ENCODE measurements around the gene ZNF526.

The ZNF526 gene

GRCh38 chr19:42193706-42194105 is 26.4 kb upstream of the ZNF526 start:
- no peak for DNase-seq (ENCODE audit: insufficient read length, low spot score)
- TF ChIP-seq POLR2A (IDR thresholded peaks at IDR 0.05; ENCODE audit: low read depth, low read length) (no peak), SPI1 (IDR thresholded peaks at IDR 0.05; ENCODE audit: low read depth, low read length) (no peak), POU2F2 (IDR thresholded peaks at IDR 0.05; ENCODE audit: low read depth, low read length) (no peak), TAF1 (IDR thresholded peaks at IDR 0.05; ENCODE audit: low read depth, low read length) (no peak), POLR2AphosphoS5 (IDR thresholded peaks at IDR 0.05; ENCODE audit: low read depth, low read length) (no peak), PAX5 (IDR thresholded peaks at IDR 0.05; ENCODE audit: insufficient read depth, low read length, severe bottlenecking) (no peak)
- FAIRE-seq = no peak

GRCh38 chr19:42196011-42197001 is 23.8 kb upstream of the ZNF526 start:
- no peak for DNase-seq (ENCODE audit: insufficient read length, low spot score)
- no peak for FAIRE-seq
- no peak for TF ChIP-seq SPI1 (IDR thresholded peaks at IDR 0.05; ENCODE audit: low read depth, low read length)
- no peak for TF ChIP-seq POU2F2 (IDR thresholded peaks at IDR 0.05; ENCODE audit: low read depth, low read length)
- TF ChIP-seq POLR2AphosphoS5 (IDR thresholded peaks at IDR 0.05; ENCODE audit: low read depth, low read length) = no peak
- TF ChIP-seq TAF1 (IDR thresholded peaks at IDR 0.05; ENCODE audit: low read depth, low read length) = no peak
- TF ChIP-seq PAX5 (IDR thresholded peaks at IDR 0.05; ENCODE audit: insufficient read depth, low read length, severe bottlenecking) = no peak
- no peak for TF ChIP-seq POLR2A (IDR thresholded peaks at IDR 0.05; ENCODE audit: low read depth, low read length)

- TF ChIP-seq POLR2A (IDR thresholded peaks at IDR 0.05; ENCODE audit: low read depth, low read length) = no peak
- no peak for TF ChIP-seq SPI1 (IDR thresholded peaks at IDR 0.05; ENCODE audit: low read depth, low read length)
- DNase-seq (ENCODE audit: insufficient read length, low spot score) (no peak), FAIRE-seq (no peak)
Observed at GRCh38 chr19:42197375-42197817, 22.7 kb upstream of the ZNF526 start.

GRCh38 chr19:42198676-42199439 is 21.3 kb upstream of the ZNF526 start:
- DNase-seq (ENCODE audit: insufficient read length, low spot score) (peak; percentile 84), FAIRE-seq (no peak)
- peak; percentile 58; the same call in 1 of the 2 replicates for TF ChIP-seq POLR2A (IDR thresholded peaks at IDR 0.05; ENCODE audit: low read depth, low read length)
- no peak for TF ChIP-seq PAX5 (IDR thresholded peaks at IDR 0.05; ENCODE audit: insufficient read depth, low read length, severe bottlenecking)
- TF ChIP-seq POLR2AphosphoS5 (IDR thresholded peaks at IDR 0.05; ENCODE audit: low read depth, low read length) = no peak
- TF ChIP-seq SPI1 (IDR thresholded peaks at IDR 0.05; ENCODE audit: low read depth, low read length) = no peak
- TF ChIP-seq TAF1 (IDR thresholded peaks at IDR 0.05; ENCODE audit: low read depth, low read length) = 0 out of 2 replicates have a peak, but pooled peaks have one; percentile 8
- TF ChIP-seq POU2F2 (IDR thresholded peaks at IDR 0.05; ENCODE audit: low read depth, low read length) = peak; percentile 50; the same call in 1 of the 2 replicates

- peak; percentile 96 for FAIRE-seq
- TF ChIP-seq POLR2AphosphoS5 (IDR thresholded peaks at IDR 0.05; ENCODE audit: low read depth, low read length) = no peak
- TF ChIP-seq POLR2A (IDR thresholded peaks at IDR 0.05; ENCODE audit: low read depth, low read length) = no peak
- TF ChIP-seq TAF1 (IDR thresholded peaks at IDR 0.05; ENCODE audit: low read depth, low read length) = no peak
- TF ChIP-seq POU2F2 (IDR thresholded peaks at IDR 0.05; ENCODE audit: low read depth, low read length) = no peak
- TF ChIP-seq PAX5 (IDR thresholded peaks at IDR 0.05; ENCODE audit: insufficient read depth, low read length, severe bottlenecking) = no peak
- TF ChIP-seq SPI1 (IDR thresholded peaks at IDR 0.05; ENCODE audit: low read depth, low read length) = no peak
- DNase-seq (ENCODE audit: insufficient read length, low spot score) = peak; percentile 76
Observed at GRCh38 chr19:42199440-42200115, 20.5 kb upstream of the ZNF526 start.

GRCh38 chr19:42200116-42200715 is 19.9 kb upstream of the ZNF526 start:
- TF ChIP-seq PAX5 (IDR thresholded peaks at IDR 0.05; ENCODE audit: insufficient read depth, low read length, severe bottlenecking) (no peak), TAF1 (IDR thresholded peaks at IDR 0.05; ENCODE audit: low read depth, low read length) (no peak), SPI1 (IDR thresholded peaks at IDR 0.05; ENCODE audit: low read depth, low read length) (no peak), POU2F2 (IDR thresholded peaks at IDR 0.05; ENCODE audit: low read depth, low read length) (no peak), POLR2AphosphoS5 (IDR thresholded peaks at IDR 0.05; ENCODE audit: low read depth, low read length) (no peak), POLR2A (IDR thresholded peaks at IDR 0.05; ENCODE audit: low read depth, low read length) (no peak)
- DNase-seq (ENCODE audit: insufficient read length, low spot score) (no peak), FAIRE-seq (no peak)

- peak; percentile 72 for DNase-seq (ENCODE audit: insufficient read length, low spot score)
- TF ChIP-seq POLR2A (IDR thresholded peaks at IDR 0.05; ENCODE audit: low read depth, low read length) (no peak), TAF1 (IDR thresholded peaks at IDR 0.05; ENCODE audit: low read depth, low read length) (no peak; the same call in 1 of the 2 replicates), POU2F2 (IDR thresholded peaks at IDR 0.05; ENCODE audit: low read depth, low read length) (peak; percentile 34; the same call in 1 of the 2 replicates), PAX5 (IDR thresholded peaks at IDR 0.05; ENCODE audit: insufficient read depth, low read length, severe bottlenecking) (no peak), SPI1 (IDR thresholded peaks at IDR 0.05; ENCODE audit: low read depth, low read length) (peak; percentile 97), POLR2AphosphoS5 (IDR thresholded peaks at IDR 0.05; ENCODE audit: low read depth, low read length) (no peak)
- no peak for FAIRE-seq
Observed at GRCh38 chr19:42201489-42202289, 18.4 kb upstream of the ZNF526 start.
